ENCODE measurements around the gene CSTPP1.

DNA sequence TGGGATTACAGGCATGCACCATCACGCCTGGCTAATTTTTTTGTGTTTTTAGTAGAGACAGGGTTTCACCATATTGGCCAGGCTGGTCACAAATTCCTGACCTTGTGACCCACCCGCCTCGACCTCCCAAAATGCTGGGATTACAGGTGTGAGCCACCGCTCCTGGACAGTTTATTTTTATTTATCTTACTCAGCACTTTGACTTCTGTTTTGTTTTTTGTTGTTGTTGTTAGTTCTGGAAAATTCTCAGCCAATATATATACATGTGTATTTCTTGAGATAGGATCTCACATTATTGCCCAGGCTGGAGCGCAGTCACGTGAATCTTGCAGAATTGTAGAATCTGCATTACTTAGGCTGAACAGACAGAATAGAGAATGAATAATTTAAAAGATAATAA is 107.6 kb downstream of the CSTPP1 start:
- TF ChIP-seq POLR2A (IDR thresholded peaks at IDR 0.05) (no peak), CTCF (IDR thresholded peaks at IDR 0.05) (no peak)

All from right lobe of liver (tissue), 4 donors.